ENCODE results near the gene SF1. TPM values are rescaled to one million over a fixed set of nuclear protein-coding genes. Genes with fewer than 3 reads are reported as not detected.

Gene SF1
- total RNA-seq, 1 donor from 2014 or later, result 533 TPM

DNA sequence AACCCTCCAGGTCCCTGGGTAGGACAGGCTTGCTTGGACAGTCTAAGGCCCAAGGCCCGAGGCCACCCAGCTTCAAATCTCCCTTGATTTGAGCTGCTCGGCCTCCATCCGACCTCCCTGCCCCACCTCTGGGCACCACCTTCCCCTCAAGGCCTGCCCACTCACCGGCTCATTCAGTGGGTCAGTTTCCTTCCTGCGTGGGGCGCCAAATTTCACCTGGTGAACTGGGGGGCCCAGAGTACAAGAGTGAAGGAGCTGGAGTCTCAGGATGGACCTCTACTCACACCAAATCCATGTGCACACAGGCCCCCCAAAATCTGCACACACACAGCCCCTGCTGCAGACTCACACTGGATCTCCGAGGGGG, 20.9 kb upstream of the SF1 start:
- Mint-ChIP-seq H3K9me3 (no peaks in the 10 kb centered on the region), H3K4me1 (peaks cover 10% of the 10 kb centered on the region), H3K36me3 (peaks cover 4% of the 10 kb centered on the region), H3K4me3 (no peak overlapping the region), H3K27ac (no peak overlapping the region), H3K27me3 (ENCODE audit: low read depth) (no peaks in the 10 kb centered on the region)
- TF ChIP-seq, protein P1, sequence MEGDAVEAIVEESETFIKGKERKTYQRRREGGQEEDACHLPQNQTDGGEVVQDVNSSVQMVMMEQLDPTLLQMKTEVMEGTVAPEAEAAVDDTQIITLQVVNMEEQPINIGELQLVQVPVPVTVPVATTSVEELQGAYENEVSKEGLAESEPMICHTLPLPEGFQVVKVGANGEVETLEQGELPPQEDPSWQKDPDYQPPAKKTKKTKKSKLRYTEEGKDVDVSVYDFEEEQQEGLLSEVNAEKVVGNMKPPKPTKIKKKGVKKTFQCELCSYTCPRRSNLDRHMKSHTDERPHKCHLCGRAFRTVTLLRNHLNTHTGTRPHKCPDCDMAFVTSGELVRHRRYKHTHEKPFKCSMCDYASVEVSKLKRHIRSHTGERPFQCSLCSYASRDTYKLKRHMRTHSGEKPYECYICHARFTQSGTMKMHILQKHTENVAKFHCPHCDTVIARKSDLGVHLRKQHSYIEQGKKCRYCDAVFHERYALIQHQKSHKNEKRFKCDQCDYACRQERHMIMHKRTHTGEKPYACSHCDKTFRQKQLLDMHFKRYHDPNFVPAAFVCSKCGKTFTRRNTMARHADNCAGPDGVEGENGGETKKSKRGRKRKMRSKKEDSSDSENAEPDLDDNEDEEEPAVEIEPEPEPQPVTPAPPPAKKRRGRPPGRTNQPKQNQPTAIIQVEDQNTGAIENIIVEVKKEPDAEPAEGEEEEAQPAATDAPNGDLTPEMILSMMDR (IDR thresholded peaks at IDR 0.05; ENCODE audit: unreplicated experiment), result no peak
- no peak for DNase-seq (ENCODE audit: low spot score in 2 of 2, unreplicated experiment in 2 of 2)

DNA sequence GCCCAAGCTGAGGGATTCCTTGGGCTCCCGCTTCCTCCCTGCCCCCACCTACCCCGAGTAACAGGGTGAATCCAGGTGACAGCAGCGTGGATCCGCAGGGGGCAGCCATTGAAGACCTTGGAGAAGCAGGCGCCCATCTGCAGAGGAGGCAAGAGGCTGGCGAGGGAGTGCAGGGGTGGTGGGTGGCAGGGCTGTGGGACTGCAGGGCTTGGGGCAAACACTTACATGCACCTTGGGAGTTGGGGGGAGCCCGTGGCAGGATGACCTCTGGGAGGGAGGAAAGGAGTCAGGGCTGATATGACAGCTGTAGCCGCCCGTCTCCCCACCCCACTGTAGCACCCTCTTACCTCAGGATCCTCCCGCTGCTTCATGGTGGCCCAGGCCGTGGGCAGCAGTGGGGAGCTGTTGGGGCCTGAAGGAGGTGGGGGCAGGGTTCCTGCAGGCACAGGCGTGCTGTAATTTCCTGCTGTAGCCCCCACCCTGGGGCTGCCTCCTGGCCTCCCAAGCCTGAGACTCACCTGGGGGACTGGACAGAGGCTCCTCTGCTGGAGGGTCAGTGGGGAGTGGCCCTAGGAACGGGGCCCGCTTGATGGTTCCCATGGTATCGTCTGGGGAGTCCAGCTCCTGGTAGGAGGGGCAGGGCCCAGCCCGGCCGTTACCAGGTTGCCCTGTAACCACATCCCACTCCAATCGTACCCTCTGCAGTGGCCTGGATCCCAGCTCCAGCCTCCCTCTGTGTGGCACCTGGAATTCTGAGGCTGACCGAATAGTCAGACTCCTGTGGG, 18.6 kb upstream of the SF1 start:
- no peak for DNase-seq (ENCODE audit: low spot score in 2 of 2, unreplicated experiment in 2 of 2)
- Mint-ChIP-seq H3K36me3 (peaks cover 9% of the 10 kb centered on the region), H3K9me3 (no peaks in the 10 kb centered on the region), H3K27me3 (ENCODE audit: low read depth) (no peaks in the 10 kb centered on the region), H3K4me1 (peaks cover 2% of the 10 kb centered on the region), H3K4me3 (no peak overlapping the region), H3K27ac (no peak overlapping the region)
- TF ChIP-seq, protein P1 (IDR thresholded peaks at IDR 0.05; ENCODE audit: unreplicated experiment), result no peak

DNA sequence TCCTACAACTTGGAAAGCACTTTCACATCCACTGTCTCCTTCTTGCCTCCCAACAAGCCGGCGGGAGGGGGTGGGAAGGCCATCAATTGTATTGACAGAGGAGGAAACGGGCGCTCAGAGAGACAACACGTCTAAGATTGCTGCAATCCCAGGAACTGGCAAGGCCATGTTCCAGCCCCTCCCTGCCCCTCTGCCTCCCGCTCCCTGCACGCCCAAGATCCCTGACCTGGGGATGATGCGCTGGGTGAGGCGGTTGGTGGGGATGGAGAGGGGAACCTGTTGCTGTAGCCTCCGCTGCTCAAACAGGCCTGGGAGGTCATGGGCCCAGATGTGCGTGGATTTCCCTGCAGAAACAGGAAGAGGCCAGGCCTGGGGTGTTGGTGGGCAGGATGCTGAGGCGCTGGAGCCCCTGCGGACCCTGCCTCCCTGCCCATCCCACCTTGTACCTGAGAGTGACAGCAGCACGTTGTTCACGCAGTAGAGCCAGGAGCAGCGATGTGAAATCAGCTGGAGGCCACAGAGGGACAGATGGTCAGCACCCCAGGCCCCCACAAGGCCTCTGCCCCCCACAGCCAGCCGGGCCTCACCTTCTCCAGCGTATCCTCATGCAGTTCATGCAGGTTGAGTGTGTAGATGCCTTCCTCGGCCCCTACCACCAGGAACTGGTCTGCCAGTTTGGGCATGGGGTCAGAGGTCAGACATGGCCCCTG, 17.9 kb upstream of the SF1 start:
- DNase-seq (ENCODE audit: low spot score in 2 of 2, unreplicated experiment in 2 of 2), result no peak
- Mint-ChIP-seq H3K4me1 (peaks cover 2% of the 10 kb centered on the region), H3K27me3 (ENCODE audit: low read depth) (no peaks in the 10 kb centered on the region), H3K9me3 (no peaks in the 10 kb centered on the region), H3K27ac (no peak overlapping the region), H3K36me3 (peaks cover 9% of the 10 kb centered on the region), H3K4me3 (no peak overlapping the region)
- TF ChIP-seq, protein P1 (IDR thresholded peaks at IDR 0.05; ENCODE audit: unreplicated experiment), result no peak

DNA sequence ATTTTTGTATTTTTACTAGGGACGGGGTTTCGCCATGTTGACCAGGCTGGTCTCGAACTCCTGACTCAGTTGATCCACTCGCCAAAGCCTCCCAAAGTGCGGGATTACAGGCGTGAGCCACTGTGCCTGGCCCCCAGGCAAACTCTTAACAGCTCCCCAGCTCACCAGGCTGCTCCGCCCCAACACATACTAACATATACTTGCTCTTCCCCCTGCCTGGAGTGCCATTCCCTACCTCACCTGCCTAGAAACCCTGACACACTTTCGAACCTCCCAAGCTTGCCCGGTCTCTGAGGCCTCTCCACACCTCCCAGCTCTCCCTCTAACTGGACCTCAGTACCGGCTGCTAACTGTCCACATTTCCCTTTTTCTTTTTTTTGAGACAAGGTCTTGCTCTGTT, 16.2 kb upstream of the SF1 start:
- H3K9me3 Mint-ChIP-seq, result no peaks in the 10 kb centered on the region
- no peak for DNase-seq (ENCODE audit: low spot score in 2 of 2, unreplicated experiment in 2 of 2)
- TF ChIP-seq, protein P1 (IDR thresholded peaks at IDR 0.05; ENCODE audit: unreplicated experiment), result no peak
- H3K4me1 Mint-ChIP-seq, result no peaks in the 10 kb centered on the region
- peaks cover 9% of the 10 kb centered on the region for H3K36me3 Mint-ChIP-seq
- no peak overlapping the region for H3K4me3 Mint-ChIP-seq
- H3K27me3 Mint-ChIP-seq (ENCODE audit: low read depth), result no peaks in the 10 kb centered on the region
- H3K27ac Mint-ChIP-seq, result no peak overlapping the region

DNA sequence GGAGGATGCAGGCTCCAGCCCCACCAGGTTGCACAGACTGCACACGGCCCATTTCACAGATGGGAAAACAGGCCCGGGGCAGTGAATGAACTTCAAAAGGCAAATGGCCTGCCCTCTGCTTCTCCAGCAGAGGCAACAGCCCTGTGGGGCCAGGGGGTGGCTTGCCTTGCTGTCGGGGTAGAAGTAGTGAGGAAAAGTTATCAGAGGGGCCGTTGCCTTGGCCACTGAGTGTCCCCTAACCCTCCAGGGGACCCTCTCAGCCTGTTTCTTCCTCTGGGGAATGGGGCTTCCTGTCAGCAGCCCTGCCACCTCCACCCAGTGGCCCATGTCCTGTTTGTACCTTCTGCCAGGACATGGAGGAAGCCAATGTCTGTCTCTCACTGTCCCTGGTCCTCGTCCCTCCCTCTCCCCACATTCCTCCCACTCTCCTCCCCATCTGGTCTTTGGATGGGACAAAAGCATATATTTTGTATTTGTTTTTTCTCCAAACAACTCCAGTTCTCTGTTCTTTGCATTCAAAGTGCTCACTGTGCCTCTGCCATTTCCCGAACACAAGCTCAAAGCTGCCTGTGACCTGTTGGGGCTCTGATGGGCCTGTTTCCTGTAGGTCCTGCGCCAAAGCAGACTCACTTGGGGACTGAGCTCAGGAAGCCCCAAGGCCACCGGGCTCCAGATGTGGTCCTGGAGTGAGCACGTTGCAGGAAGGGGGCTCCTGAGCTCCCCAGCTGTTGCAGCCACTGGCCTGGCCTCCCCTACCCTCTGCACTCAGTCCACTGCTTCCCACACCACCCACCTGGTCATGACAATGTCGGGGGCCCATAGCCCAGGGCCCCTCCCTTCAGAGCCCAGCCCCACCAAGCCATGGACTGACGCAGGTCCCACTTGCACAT, 15.2 kb upstream of the SF1 start:
- DNase-seq (ENCODE audit: low spot score in 2 of 2, unreplicated experiment in 2 of 2), result no peak
- Mint-ChIP-seq H3K9me3 (no peaks in the 10 kb centered on the region), H3K27ac (no peak overlapping the region), H3K36me3 (peaks cover 9% of the 10 kb centered on the region), H3K4me1 (no peaks in the 10 kb centered on the region), H3K4me3 (no peak overlapping the region), H3K27me3 (ENCODE audit: low read depth) (no peaks in the 10 kb centered on the region)
- TF ChIP-seq, protein P1 (IDR thresholded peaks at IDR 0.05; ENCODE audit: unreplicated experiment), result no peak
